HCT116 (cell line): ENCODE results near the gene SLC9A7. TPM values are rescaled to one million over a fixed set of nuclear protein-coding genes. Genes with fewer than 3 reads are reported as not detected.

Experiments used
- ATAC-seq: fragments of 200-7000 bp; cut with Tn5 transposase; 2 replicates; pipeline ENCODE4 v1.9.1; 2020; ENCODE audit warnings: mild to moderate bottlenecking, moderate library complexity
- BruUV-seq: library from RNA; stranded (reverse); fragments of 400-500 nt; replicated peaks from 2 replicates; lab custom pipeline; 2021; lab: Mats Ljungman, UMichigan
- CTCF ChIA-PET: fragments of 300-600 bp; sonication (Branson Sonifier 250); formaldehyde crosslinking; loops from one replicate; lab custom pipeline; 2021; ENCODE audit warnings: antibody characterized with exemption; lab: Charles Lee
- POLR2A ChIA-PET: fragments of 300-600, 350-600 bp; sonication (Branson Sonifier 250); formaldehyde crosslinking; loops from one replicate; lab custom pipeline; 2021; ENCODE audit warnings: antibody characterized with exemption; lab: Charles Lee
- RAD21 ChIA-PET, 2 experiments: fragments of 300-600 bp; sonication (Branson Sonifier 250); formaldehyde crosslinking; loops; one replicate each; lab custom pipeline; 2023; ENCODE audit warnings: low total read pairs in 2 of 2; ENCODE audit not compliant: uncharacterized antibody in 2 of 2, unreplicated experiment in 2 of 2, low non-redundant PET in 1 of 2; lab: Charles Lee
- DNase-seq: peaks from one replicate; pipeline ENCODE4 v3.0.0-alpha.2; 2010; ENCODE audit warnings: low read depth, low spot score
- H2AFZ ChIP-seq: fragments of 200-600 bp; shearing (Covaris generic), sonication (generic); 2 replicates; pipeline ENCODE4 v1.6.1; 2017; ENCODE audit warnings: low read depth, mixed run types, mixed read lengths, antibody characterized with exemption, low read length; ENCODE audit not compliant: poor library complexity, severe bottlenecking
- H3K27ac ChIP-seq: 2 replicates; pipeline ENCODE4 v1.5.1; 2012; ENCODE audit warnings: low read depth, low read length
- H3K27me3 ChIP-seq: fragments of 200-600 bp; sonication (generic); 2 replicates; pipeline ENCODE4 v1.6.1; 2016; ENCODE audit warnings: mixed run types, low read length, mixed read lengths; ENCODE audit not compliant: insufficient read depth
- H3K36me3 ChIP-seq, 2 experiments: fragments of 200-500 bp in 1 of 2; fragments of 200-600 bp in 1 of 2; sonication (Bioruptor generic) in 1 of 2; sonication (generic) in 1 of 2; 2 replicates each; pipeline versions ENCODE4 v1.5.1 to v1.6.1; 2014 to 2016; ENCODE audit warnings: low read length in 2 of 2, inconsistent platforms in 1 of 2, mixed read lengths in 1 of 2, mixed run types in 1 of 2; ENCODE audit not compliant: insufficient read depth in 2 of 2, control insufficient read depth in 1 of 2
- H3K4me1 ChIP-seq, 2 experiments: fragments of 200-600 bp in 1 of 2; sonication (generic) in 1 of 2; 2 replicates each; pipeline versions ENCODE4 v1.5.1 to v1.6.1; 2012 to 2017; ENCODE audit warnings: low read length in 2 of 2, inconsistent platforms in 1 of 2, mild to moderate bottlenecking in 1 of 2, mixed read lengths in 1 of 2, mixed run types in 1 of 2, moderate library complexity in 1 of 2; ENCODE audit not compliant: insufficient read depth in 2 of 2, control insufficient read depth in 1 of 2
- H3K4me2 ChIP-seq: fragments of 200-600 bp; sonication (generic); 2 replicates; pipeline ENCODE4 v1.6.1; 2017; ENCODE audit warnings: mixed run types, low read length, mixed read lengths
- H3K4me3 ChIP-seq, 2 experiments: fragments of 200-600 bp in 1 of 2; sonication (generic) in 1 of 2; replicated peaks in 1 of 2; 2 replicates each; pipeline ENCODE4 v1.5.1; 2011 to 2016; ENCODE audit warnings: low read length in 2 of 2, control low read depth in 1 of 2, low read depth in 1 of 2, mild to moderate bottlenecking in 1 of 2, mixed read lengths in 1 of 2, mixed run types in 1 of 2
- H3K79me2 ChIP-seq: fragments of 200-600 bp; sonication (generic); 2 replicates; pipeline ENCODE4 v1.6.1; 2017; ENCODE audit warnings: mild to moderate bottlenecking, mixed run types, low read length, moderate library complexity, mixed read lengths; ENCODE audit not compliant: insufficient read depth
- H3K9ac ChIP-seq: fragments of 200-600 bp; sonication (generic); 2 replicates; pipeline ENCODE4 v1.6.1; 2016; ENCODE audit warnings: low read length, mixed read lengths
- H3K9me2 ChIP-seq: fragments of 200-600 bp; sonication (generic), shearing (Covaris generic); 2 replicates; pipeline ENCODE4 v1.6.1; 2017; ENCODE audit warnings: mixed run types, mild to moderate bottlenecking, moderate library complexity; ENCODE audit not compliant: insufficient read depth
- H3K9me3 ChIP-seq, 2 experiments: fragments of 200-500 bp in 1 of 2; fragments of 200-600 bp in 1 of 2; sonication (Bioruptor generic) in 1 of 2; sonication (generic) in 1 of 2; 2 replicates each; pipeline ENCODE4 v1.6.1; 2014 to 2017; ENCODE audit warnings: low read length in 2 of 2, mixed read lengths in 2 of 2, inconsistent platforms in 1 of 2, low read depth in 1 of 2, mild to moderate bottlenecking in 1 of 2, mixed run types in 1 of 2, moderate library complexity in 1 of 2; ENCODE audit not compliant: control insufficient read depth in 1 of 2, insufficient read depth in 1 of 2
- H4K20me1 ChIP-seq: fragments of 200-600 bp; sonication (generic), shearing (Covaris generic); 2 replicates; pipeline ENCODE4 v1.6.1; 2017; ENCODE audit warnings: mixed run types, mild to moderate bottlenecking, moderate library complexity; ENCODE audit not compliant: insufficient read depth
- CBX3 ChIP-seq: IDR thresholded peaks from 2 replicates; pipeline ENCODE4 v1.6.1; 2012; ENCODE audit warnings: low read depth
- EZH2 ChIP-seq: fragments of 200-600 bp; sonication (generic); IDR thresholded peaks from 2 replicates; pipeline ENCODE4 v1.6.1; 2017; ENCODE audit warnings: antibody characterized with exemption, mixed run types
- EZH2phosphoT487 ChIP-seq: fragments of 200-600 bp; IDR thresholded peaks from 2 replicates; pipeline ENCODE4 v1.6.1; 2018; ENCODE audit warnings: antibody characterized with exemption, borderline replicate concordance
- FOSL1 ChIP-seq: IDR thresholded peaks from 2 replicates; pipeline ENCODE4 v1.6.1; 2012; ENCODE audit warnings: low read depth
- JUND ChIP-seq: IDR thresholded peaks from 2 replicates; pipeline ENCODE4 v1.6.1; 2012
- POLR2A ChIP-seq: IDR thresholded peaks from 2 replicates; pipeline ENCODE4 v1.7.0; 2011; ENCODE audit warnings: borderline replicate concordance; ENCODE audit not compliant: insufficient read depth, insufficient read length; ENCODE audit errors: extremely low read depth
- POLR2AphosphoS5 ChIP-seq: IDR thresholded peaks from 2 replicates; pipeline ENCODE4 v1.6.1; 2011; ENCODE audit warnings: mild to moderate bottlenecking, low read depth, low read length, moderate library complexity
- RAD21 ChIP-seq: IDR thresholded peaks from 2 replicates; pipeline ENCODE4 v1.6.1; 2012; ENCODE audit warnings: low read depth, mild to moderate bottlenecking
- SIN3A ChIP-seq: IDR thresholded peaks from 2 replicates; pipeline ENCODE4 v1.6.1; 2012; ENCODE audit warnings: low read depth
- SP1 ChIP-seq: IDR thresholded peaks from 2 replicates; pipeline ENCODE4 v1.6.1; 2012; ENCODE audit warnings: low read depth
- SRF ChIP-seq: IDR thresholded peaks from 2 replicates; pipeline ENCODE4 v1.6.1; 2012; ENCODE audit warnings: low read depth
- TCF7L2 ChIP-seq: IDR thresholded peaks from 2 replicates; pipeline ENCODE4 v1.7.0; 2011; ENCODE audit warnings: borderline replicate concordance, inconsistent platforms; ENCODE audit not compliant: insufficient read depth, insufficient read length; ENCODE audit errors: extremely low read depth
- YY1 ChIP-seq: IDR thresholded peaks from 2 replicates; pipeline ENCODE4 v1.6.1; 2011; ENCODE audit warnings: low read length, low read depth, moderate library complexity, mild to moderate bottlenecking; ENCODE audit not compliant: insufficient replicate concordance; ENCODE audit errors: extremely low read depth
- intact Hi-C: fragments of 100-400 bp; cut with micrococcal nuclease; formaldehyde crosslinking; loops from 2 replicates; pipeline ENCODE4 v1.10.0; 2022
- total RNA-seq: library from RNA; stranded (reverse); gene quantifications from one replicate; pipeline ENCODE4 v1.2.1, GENCODE V29; 2021; ENCODE audit not compliant: unreplicated experiment
- TF ChIP-seq, protein P1 (sequence below): IDR thresholded peaks from 2 replicates; pipeline ENCODE4 v1.6.1; 2012
- TF ChIP-seq, protein P2 (sequence below): IDR thresholded peaks from 2 replicates; pipeline ENCODE4 v1.6.1; 2012
- TF ChIP-seq, protein P3 (sequence below): IDR thresholded peaks from 2 replicates; pipeline ENCODE4 v1.6.1; 2012; ENCODE audit warnings: low read depth

SLC9A7 gene
- total RNA-seq, 1 experiment from 2014 or later, result 18.6 TPM

DNA sequence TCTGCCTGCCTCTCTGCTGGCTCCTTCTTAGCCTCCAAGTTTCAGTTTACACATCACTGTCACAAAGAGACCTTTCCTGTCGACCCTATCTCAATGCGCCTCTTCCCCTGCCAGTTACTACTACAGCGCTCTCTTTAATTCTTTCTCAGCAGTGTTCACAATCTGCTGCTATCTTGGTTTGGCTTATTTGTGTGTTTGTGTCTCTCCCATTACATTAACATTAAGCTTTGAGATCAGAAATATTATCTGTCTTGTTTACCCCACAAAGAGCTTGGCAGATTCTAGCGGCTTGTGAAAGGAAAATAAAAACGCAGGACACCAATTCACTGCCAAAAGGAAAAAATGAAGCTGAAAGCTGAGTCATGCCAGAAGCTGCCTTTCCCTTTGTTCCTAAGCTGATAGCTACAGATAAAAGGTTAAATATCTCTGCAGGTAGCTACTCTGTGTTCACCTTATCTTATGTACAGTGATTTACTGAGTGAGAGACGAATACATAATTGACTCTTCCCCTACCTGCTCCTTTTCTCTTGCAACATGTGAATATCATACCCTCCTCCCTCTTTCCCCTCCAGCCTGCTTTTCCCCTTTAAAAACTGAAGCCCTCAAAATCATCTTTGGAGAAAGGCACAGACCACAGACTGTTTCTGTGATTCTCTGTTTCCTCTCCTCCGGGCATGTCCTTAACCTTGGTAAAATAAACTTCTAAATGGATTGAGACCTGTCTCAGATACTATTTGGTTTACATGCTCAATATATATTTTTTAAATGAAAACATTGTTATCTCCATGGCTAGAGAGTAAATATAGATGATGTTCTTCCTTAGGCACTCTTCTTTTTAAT lies 19.3 kb upstream of the SLC9A7 start:
- peaks cover 3 to 16% of the 10 kb centered on the region in 2 experiments; a peak in 2 of 4 replicates for H3K4me1 ChIP-seq

More for the DNA sequence above, 19.3 kb upstream of the SLC9A7 start:
- Histone ChIP-seq H3K79me2 (no peaks in the 10 kb centered on the region), H4K20me1 (no peaks in the 10 kb centered on the region), H3K27me3 (no peaks in the 10 kb centered on the region), H3K9me3 (no peaks in the 10 kb centered on the region), H3K36me3 (no peaks in the 10 kb centered on the region), H3K4me2 (peak overlapping the region; percentile 55), H2AFZ (peak overlapping the region; percentile 86), H3K9me2 (no peaks in the 10 kb centered on the region), H3K27ac (peak overlapping the region; percentile 29; the same call in 1 of the 2 replicates), H3K9ac (peak overlapping the region; percentile 28; the same call in 1 of the 2 replicates), H3K4me3 (peak overlapping the region in 1 of 2 experiments; percentile 33; a peak in 2 of 4 replicates)
- CTCF ChIA-PET, result no interaction called here
- DNase-seq (no peak), ATAC-seq (peak; percentile 63)
- intact Hi-C loops, result no loop called here
- POLR2A ChIA-PET, result no interaction called here
- no TSS peak for BruUV-seq
- TF ChIP-seq POLR2A (no peak), RAD21 (no peak), SRF (no peak), EZH2 (no peak), SP1 (no peak), TCF7L2 (peak; percentile 17), EZH2phosphoT487 (no peak), YY1 (no peak), CBX3 (no peak), POLR2AphosphoS5 (no peak), FOSL1 (peak; percentile 71), SIN3A (no peak), JUND (peak; percentile 59)
- TF ChIP-seq, protein P1, sequence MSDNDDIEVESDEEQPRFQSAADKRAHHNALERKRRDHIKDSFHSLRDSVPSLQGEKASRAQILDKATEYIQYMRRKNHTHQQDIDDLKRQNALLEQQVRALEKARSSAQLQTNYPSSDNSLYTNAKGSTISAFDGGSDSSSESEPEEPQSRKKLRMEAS, result no peak
- TF ChIP-seq, protein P2, sequence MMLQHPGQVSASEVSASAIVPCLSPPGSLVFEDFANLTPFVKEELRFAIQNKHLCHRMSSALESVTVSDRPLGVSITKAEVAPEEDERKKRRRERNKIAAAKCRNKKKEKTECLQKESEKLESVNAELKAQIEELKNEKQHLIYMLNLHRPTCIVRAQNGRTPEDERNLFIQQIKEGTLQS, result no peak
- TF ChIP-seq, protein P3, sequence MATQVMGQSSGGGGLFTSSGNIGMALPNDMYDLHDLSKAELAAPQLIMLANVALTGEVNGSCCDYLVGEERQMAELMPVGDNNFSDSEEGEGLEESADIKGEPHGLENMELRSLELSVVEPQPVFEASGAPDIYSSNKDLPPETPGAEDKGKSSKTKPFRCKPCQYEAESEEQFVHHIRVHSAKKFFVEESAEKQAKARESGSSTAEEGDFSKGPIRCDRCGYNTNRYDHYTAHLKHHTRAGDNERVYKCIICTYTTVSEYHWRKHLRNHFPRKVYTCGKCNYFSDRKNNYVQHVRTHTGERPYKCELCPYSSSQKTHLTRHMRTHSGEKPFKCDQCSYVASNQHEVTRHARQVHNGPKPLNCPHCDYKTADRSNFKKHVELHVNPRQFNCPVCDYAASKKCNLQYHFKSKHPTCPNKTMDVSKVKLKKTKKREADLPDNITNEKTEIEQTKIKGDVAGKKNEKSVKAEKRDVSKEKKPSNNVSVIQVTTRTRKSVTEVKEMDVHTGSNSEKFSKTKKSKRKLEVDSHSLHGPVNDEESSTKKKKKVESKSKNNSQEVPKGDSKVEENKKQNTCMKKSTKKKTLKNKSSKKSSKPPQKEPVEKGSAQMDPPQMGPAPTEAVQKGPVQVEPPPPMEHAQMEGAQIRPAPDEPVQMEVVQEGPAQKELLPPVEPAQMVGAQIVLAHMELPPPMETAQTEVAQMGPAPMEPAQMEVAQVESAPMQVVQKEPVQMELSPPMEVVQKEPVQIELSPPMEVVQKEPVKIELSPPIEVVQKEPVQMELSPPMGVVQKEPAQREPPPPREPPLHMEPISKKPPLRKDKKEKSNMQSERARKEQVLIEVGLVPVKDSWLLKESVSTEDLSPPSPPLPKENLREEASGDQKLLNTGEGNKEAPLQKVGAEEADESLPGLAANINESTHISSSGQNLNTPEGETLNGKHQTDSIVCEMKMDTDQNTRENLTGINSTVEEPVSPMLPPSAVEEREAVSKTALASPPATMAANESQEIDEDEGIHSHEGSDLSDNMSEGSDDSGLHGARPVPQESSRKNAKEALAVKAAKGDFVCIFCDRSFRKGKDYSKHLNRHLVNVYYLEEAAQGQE, result no peak
- RAD21 ChIA-PET, result no interaction called here
